GM18508 (cell line): ENCODE measurements around the gene TANGO6.

ENCODE experiments used
- ATAC-seq: cut with Tn5 transposase; IDR thresholded peaks from one replicate; pipeline ENCODE4 v1.9.1; 2021; ENCODE audit warnings: moderate number of reproducible peaks; ENCODE audit not compliant: insufficient read depth, unreplicated experiment

TANGO6 gene

DNA sequence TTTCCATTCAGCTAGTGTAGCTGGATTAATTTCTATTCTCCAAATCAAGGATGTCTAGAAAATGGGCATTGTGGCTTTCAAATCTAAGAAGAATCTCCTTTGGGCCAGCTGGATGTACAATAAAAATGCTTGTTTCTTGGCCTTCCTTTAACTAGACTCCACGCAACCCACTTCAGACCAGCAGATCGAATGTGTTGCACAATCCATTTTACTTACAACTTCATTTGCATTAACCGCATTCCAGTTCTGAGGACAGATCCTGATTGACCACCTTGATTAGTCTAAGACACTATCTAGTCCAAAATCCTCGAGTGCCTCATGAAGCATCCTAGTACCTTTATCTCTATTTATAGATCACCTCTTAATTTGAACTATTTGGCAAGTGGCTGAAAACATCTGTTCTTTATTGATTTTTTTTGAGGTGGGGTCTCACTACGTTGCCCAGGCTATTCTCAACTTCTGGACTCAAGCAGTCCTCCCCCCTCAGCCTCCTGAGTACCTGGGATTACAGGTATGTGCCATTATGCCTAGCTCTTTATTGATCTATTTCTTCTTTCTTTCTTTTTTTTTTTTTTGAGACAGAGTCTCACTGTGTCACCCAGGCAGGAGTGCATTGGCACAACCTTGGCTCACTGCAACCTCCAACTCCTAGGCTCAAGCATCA, 241.8 kb downstream of the TANGO6 start:
- no peak for ATAC-seq

DNA sequence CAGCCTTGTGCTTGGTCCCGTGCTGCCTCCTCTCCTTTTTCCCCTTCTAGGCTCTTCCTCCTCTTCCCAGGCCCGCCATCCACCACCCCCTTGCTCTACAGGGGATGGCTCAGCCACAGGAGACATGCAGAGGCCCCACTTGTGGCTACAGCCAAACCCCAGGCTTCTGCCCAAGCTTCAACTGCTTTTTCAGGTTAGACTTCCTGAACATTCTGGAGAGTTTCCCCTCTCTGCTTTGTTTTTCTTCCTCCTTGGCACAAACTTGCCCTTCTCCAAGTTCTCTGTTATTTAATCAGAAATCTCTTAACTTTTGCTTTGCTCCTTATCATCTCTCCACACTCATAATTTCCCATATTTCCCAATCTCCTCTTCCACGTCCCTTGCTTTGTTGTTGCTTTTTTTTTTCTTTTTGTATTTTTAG, 243.8 kb downstream of the TANGO6 start:
- ATAC-seq, result no peak

DNA sequence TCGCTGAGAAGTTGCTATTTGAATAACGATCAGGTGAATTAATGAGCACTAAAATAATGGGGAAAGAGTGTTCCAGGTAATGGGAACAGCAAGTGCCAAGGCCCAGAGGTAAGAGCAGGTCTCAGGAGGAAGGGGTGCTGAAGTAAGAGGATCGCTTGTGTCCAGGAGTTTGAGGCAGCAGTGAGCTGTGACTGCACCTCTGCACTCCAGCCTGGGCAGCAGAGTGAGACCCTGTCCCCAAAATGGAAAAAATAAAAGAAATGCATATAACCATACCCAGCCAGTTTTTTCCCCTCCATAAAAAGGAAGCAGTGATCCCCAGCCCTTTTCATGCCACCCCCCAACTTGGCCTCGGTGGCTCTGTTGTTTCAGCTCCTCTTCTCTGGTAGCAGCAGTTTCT, 245.4 kb downstream of the TANGO6 start:
- no peak for ATAC-seq

DNA sequence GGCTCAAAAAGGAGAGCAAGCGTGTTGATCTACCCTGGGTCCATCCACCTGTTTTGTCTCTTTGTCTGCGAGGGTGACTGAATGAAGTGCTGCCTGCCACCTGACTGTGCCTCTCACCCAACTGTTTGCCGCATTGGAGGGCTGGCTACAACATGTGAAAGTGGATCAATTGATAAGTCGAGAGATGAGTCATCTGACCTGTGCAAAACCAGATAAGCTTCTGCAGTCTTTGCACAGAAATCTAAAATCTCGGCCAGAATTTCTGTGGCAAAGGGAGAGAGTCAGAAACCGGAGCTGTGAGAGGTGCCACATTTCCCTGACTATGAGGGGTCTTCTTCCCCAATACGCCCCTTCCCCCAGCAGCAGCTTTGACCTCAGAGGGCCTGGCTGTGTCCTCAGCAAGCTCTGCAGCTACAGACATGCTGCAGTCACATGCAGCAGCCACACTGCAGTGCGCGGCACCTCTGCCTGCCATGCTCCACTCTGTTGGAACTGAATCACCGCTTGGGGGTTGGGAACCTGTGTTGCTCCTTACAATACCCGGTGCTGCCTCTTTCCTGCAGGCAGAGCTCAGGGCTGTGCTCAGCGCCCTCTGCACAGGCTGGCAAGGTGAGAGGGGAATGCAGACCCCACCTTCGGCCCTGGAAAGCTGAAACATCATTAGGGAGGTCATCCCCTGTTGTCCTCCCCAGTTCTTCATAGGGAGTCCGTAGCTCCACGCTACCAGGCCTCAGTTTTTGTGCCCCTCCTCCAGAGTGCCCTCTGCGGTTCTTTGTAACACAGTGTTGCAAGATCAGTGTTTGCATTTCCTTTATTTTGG, 246.0 kb downstream of the TANGO6 start:
- no peak for ATAC-seq

DNA sequence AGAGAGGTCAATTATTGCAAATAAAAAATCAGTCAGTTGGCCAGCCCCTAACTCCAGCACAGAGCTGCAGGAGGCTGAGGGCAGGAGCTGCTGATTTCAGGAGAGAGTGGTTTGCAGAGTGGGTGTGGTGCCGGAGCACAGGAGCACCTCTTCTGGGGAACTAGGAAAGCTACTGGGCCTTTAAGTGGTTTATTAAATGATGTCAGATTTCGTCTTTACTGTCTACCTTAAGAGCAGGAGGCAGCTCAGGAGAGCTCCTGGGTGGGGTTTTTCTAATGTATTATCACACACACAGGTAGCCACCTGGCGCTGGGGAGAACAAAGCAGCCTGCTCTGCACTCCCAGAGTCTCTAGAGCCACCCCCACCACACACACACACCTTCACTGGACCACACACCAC, 250.6 kb downstream of the TANGO6 start:
- no peak for ATAC-seq

DNA sequence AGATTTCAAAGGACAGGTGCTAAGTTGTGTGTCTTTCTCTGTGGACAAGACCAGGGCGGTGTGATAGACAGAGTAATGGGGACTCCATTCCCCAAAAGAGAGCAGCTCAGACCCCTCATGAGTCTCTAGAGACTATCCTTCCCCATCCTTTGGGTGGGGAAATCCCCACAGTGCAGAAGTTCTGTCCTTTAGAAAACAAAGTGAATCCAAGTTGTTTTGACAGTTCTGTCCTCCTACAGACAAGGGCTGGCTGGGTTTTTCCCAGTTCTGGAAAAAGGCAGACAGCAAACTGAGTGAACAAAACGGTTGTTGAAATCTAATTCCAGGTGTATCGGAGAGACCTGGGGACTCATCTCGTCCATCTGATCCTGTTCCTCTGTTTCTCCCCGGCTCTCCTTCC, 251.2 kb downstream of the TANGO6 start:
- no peak for ATAC-seq

DNA sequence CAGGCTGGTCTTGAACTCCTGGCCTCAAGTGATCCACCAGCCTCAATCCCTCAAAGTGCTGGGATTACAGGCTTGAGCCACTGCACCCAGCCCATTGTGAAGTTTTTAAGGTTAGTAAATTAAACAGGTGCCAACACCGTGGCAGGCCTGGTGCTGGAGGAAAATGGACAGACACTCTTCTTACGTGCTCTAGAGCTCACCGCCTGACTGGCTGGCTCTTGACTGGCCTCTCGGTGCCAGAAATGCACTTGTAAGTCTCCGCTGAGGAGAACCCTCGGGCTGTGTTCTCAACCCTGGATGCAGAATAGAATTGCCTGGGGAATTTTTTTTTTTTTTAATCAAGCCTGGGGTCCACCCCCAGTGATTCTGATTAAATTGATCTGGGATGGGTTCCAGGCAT, 251.9 kb downstream of the TANGO6 start:
- ATAC-seq, result no peak

DNA sequence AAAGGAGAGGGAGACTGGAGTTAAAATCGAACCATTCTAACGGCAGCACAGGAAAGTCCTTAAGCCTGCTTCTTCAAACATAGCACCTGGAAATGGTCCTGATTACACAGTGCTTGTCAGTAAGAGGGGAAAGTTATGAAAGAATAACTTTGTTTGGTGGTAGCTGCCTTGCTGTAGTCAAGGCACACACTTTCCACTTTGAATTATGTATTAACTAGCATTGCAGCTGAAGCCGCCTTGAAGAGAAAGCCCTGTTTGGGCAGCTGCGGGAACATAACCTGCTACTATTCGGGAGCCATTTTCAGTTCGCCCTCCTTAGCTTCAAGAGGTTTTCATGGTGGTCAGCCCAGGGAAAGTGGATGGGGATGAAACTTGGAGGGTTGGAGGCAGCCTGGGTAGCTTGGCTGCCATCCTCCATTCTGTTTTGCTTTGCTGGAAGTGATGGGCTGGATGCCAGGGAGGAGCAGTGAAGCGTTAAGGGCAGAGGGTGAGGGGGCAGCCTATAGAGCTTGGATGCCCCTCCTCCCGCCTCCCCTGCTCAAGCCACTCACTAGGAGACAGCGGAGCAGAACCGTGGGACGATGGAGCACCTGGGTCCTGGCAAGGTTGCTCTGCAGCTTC, 256.9 kb downstream of the TANGO6 start:
- no peak for ATAC-seq

DNA sequence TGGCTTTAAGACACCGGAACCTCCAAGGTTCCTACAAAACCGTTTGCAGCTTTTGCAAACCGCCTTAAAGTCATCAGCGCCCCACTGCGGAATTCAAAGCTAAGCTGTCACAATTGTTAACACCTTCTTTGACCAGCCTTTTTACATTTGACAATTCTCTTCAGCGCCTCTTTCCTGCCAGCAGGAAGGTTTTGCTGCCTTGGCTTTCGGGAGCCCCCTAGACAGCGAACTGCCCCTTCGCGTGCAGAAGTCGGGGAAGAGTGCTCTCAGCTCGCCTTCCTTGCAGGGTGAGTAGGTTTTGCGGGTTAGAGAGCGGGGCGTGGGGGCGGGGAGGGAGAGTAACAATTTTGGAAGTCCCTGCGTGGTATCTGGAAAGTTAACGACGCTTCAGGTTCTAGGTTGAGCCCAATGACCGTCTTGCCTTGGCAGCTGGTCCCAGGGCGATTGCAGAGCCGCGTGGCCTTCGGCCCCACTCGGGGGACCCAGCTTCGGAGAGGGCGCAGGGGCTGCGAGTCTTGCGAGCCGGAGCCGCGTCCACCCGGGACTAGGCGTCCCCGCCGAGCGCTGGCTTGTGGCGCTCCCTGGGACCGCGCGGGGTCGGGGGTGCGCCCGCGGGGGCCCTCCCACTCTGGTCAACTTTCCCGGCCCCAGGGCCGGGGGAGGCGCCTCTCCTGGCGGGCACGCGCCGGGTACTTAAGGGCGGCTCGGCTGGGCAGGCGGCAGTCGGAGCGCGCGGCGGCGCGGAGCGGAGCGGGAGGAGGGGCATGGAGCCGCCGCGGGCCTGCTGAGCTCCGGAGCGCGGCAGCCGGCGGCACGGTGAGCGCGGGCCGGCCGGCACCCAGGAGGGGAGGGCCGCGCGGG, 262.4 kb downstream of the TANGO6 start, which contains the start of gene HAS3:
HAS3 (plus strand) TSS at position 153 of the 861 bp plus-strand sequence. CDS start 3,743 bp downstream, outside the sequence.
- ATAC-seq, result no peak

DNA sequence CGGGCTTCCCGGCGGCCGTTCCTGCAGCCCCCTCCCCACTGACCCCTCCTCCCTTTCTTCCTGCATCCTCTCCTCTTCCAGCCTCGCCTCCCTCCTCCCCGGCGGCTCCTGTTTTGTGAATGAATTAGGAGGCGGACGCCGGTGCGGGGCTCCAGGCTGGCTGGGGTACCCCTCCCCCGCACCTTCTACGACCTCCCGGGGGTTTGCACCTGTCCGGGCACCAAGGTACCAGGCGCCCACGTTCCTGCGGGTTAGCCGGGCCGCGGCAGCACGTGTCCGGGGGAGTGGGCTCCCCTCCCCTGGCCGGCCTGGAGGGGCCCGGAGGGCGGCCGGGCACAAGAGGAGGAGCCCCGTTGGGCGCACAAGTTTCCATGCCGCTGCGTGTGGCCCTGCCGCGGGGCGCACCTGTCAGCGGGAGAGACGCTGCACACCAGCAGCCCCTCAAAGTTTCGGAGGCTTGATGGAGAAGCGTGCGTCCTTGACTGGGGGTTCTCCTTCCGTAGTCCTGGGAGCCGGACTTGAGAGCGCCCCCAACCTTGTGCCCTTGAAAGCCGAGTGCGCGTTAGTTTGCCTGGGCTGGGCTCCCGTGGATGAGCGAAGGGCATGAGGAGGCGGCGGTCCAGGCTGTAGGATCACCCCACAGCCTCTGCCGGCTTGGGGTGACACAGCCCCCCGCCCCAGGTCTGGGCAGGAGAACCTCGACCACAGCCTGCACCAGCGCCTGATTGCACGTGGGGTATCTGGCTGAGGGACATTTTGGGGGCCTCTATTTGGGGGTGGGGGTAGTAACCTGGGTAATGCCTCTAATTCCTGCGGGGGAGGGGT, 263.4 kb downstream of the TANGO6 start:
- no peak for ATAC-seq

DNA sequence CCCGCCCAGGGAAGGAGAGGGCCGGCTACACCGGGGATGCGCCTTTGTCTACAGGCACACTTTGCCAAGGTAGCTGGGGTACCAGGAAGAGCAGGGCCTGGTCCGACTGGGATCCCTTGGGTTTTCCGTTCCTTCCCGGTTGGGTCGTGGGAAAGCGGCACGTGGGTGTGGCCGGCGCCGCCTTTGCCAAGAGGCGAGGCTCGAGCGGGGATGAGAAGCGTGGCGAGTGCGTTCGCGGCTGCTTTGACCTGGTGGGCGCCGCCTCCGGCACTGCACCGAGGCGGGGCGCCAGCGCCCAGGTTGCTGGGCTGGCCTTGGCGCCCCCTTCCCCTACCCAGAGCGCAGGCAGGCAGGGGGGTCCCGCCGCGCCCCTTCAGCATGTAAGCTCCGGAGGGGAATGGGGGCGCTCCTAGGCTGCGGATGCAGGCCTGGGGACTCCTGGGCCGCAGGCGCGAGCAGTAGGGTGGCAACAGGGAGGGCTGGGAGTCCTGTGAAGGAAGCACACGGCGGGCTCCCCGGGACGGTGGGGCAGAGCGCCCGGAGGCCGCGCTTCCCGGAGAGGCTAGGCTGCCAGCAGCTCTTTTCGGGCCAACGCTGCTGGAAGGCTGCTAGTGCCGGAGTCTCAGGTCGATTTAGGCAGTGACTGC, 264.1 kb downstream of the TANGO6 start:
- no peak for ATAC-seq

DNA sequence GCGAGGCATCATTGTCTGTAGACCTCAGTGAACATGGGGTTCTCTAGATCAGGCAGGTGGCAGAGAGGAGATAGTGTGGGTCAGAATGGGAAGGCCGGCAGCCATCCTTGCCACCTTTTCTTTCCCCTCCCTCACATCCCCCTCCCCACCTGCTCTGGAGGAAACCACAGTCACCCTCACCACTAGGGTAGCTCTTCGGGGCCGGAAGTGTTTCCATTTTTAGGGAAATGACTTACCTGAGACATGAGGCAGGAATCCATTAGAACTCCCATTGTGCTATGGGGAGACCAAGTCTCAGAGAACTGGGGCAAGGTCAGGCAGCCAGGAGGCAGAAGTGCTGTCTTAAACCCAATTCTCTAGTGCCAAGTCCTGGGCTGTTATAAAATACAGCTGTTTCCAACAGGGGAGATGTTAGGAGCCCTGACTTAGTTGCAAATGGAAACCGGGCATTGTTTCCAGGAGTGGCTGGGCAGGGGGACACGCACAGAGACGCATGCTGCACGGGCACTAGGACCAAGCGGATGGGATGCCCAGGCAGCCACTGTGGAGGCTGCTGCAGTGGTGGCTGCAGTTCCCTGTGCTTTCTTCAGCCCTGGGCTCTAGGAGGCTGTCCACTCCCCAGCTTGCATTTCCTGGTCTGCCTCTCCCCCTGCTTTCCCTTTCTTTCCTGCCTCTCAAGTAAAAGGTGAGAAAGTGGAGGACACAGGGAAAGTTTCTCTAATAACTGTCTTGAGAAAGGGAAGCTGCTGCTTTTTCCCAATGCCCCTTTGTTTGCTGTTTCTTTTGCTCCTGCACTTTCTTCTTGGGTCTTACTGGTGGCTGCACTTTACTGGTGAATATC, 265.0 kb downstream of the TANGO6 start:
- no peak for ATAC-seq

DNA sequence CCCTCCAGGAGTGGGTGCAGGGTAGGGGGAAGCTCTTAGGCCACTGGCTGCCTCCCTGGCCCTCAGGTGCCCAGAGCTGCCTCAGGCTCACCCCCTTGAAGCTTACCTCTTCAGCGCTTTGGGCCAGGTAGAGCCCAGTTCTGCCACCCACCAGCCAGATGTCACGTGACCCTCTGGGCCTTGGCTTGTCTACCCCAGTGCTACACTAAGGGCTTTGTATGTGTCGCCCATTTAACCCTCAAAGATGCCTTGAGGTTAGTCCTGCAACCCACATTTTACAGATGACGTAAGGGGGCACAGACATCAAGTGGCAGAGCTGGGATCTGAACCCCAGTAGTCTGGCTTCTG, 265.5 kb downstream of the TANGO6 start:
- no peak for ATAC-seq

DNA sequence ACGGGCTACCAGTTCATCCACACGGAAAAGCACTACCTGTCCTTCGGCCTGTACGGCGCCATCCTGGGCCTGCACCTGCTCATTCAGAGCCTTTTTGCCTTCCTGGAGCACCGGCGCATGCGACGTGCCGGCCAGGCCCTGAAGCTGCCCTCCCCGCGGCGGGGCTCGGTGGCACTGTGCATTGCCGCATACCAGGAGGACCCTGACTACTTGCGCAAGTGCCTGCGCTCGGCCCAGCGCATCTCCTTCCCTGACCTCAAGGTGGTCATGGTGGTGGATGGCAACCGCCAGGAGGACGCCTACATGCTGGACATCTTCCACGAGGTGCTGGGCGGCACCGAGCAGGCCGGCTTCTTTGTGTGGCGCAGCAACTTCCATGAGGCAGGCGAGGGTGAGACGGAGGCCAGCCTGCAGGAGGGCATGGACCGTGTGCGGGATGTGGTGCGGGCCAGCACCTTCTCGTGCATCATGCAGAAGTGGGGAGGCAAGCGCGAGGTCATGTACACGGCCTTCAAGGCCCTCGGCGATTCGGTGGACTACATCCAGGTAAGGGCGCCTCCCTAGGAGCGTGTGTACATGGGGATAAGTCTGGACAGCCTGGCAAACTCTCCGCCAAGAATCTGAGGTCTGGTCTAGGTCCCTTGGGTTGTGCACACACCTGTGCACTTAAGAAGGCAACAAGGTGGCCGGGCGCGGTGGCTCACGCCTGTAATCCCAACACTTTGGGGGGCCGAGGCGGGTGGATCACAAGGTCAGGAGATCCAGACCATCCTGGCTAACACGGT, 266.3 kb downstream of the TANGO6 start:
- ATAC-seq, result no peak

DNA sequence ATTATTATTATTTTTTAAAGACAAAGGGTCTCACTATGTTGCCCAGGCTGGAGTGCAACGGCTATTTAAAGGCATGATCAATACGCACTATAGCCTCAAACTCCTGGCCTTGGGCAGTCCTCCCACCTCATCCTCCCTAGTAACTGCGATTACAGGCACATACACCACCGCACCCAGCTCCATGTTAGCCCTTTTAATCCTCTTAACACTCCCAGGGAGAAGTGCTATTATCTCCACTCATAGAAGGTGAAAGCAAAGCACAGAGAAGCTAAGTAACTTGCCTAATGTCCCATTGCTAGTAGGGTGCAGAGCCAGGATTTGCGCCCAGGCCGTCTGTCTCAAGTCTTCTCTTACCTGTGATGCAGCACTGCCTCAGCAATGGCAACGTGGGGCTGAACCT, 267.1 kb downstream of the TANGO6 start:
- no peak for ATAC-seq

DNA sequence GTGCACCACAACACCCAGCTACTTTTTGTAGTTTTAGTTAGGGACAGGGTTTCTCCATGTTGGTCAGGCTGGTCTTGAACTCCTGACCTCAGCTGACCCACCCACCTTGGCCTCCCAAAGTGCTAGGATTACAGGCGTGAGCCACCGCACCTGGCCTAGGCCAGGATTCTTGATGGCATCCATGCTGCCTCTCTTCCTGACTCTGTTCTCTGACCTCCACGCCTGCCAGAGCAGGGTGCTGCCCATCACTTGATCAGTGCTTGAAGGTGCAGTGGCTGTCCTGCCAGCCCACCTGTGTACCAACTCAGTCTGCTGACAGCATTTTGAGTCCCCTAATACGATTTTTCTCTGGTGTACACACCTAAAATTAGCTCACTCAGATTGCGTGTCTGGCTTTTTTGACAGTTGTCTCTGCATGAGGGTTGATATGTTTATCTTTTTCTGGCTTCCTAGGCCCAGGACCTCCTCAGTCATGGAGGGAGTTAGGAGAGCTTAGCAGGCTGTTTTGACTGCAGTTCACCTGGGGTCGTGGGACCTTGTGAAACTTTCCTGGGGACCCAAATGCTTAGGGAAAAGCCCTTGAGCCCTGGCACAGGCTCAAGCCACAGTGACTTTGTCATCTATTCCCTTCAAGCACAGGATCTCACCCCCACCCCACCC, 268.0 kb downstream of the TANGO6 start:
- no peak for ATAC-seq

DNA sequence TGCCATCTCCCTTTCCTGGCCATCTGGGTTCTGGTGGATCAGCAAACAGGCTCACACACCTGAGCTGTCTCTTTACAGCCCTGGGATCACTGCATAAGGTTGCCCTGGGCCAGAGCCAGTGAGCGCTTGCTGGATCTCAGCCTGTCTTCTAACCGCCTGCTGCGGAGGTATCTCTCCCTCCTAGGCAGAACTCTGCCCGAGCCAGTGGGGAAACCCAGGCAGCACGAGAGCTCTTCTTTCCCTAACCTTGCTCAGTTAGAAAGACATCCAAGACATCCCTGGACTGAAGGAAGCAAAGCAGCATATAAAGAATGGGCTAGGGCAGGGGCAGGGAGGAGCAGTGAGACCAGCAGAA, 268.5 kb downstream of the TANGO6 start:
- no peak for ATAC-seq
